GM12892 (cell line): Measurements from ENCODE around the gene NSL1.
"Not testable (repeated sequence)": the region's sequence is repeated elsewhere in the genome, so short reads cannot be mapped to it uniquely, and the experiment has no call there.

Source experiments
- DNase-seq: peaks from one replicate; pipeline ENCODE4 v3.0.0; 2011; ENCODE audit not compliant: insufficient read length
- FAIRE-seq: peaks from 2 replicates; lab custom pipeline; 2011; peaks lifted over from hg19 to GRCh38; lab: Jason Lieb, UNC
- POLR2A ChIP-seq: IDR thresholded peaks from 2 replicates; pipeline ENCODE4 v1.6.1; 2011; ENCODE audit warnings: low read depth, low read length, control low read depth
- POLR2AphosphoS5 ChIP-seq: IDR thresholded peaks from 2 replicates; pipeline ENCODE4 v1.6.1; 2011; ENCODE audit warnings: low read depth, low read length, control low read depth
- TAF1 ChIP-seq: IDR thresholded peaks from 2 replicates; pipeline ENCODE4 v1.6.1; 2011; ENCODE audit warnings: low read depth, mild to moderate bottlenecking, control low read depth, low read length, borderline replicate concordance

Gene NSL1

GRCh38 chr1:212713465-212714136 lies 78.0 kb downstream of the NSL1 start:
- FAIRE-seq (peak; percentile 40), DNase-seq (no peak)
- no peak for TF ChIP-seq POLR2A
- TF ChIP-seq TAF1, result no peak
- TF ChIP-seq POLR2AphosphoS5, result no peak

DNA sequence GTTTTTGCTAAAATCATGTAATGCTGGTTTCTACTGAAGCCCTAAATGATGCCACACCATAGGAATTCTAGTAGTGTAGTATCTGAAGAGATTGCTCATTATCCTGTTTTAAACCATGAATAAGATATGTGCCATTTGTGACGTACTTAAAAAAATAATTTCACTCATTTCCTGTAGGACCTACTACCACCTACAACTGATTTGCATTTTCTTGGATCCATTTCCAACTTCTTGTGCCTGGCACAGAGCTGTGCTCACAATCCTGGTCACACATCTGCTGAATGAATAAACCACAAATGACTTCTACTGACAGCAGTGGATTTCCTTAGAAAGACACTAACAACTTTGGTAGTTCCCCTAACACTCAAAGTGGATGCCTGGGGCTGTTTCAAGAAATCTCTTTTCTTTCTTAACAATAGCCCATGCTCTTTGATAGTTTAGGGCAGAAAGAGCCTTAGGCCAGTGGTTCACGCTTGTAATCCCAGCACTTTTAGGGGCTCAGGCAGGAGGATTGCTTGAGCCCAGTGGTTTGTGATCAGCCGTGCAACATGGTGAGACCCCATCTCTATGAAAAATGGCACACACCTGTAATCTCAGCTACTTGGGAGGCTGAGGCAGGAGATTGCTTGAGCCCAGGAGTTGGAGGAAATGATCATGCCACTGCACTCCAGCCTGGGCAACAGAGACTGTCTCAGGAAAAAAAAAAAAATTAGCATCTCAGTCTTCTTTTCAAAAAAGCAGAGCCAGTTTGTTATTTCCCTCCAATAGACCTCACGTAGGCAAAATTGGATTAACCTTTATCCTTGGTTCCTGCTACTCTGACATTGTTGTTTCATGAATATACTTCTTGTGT lies 78.9 kb downstream of the NSL1 start:
- FAIRE-seq, result peak; percentile 24
- no peak for DNase-seq
- TF ChIP-seq TAF1 (no peak), POLR2AphosphoS5 (no peak), POLR2A (no peak)

DNA sequence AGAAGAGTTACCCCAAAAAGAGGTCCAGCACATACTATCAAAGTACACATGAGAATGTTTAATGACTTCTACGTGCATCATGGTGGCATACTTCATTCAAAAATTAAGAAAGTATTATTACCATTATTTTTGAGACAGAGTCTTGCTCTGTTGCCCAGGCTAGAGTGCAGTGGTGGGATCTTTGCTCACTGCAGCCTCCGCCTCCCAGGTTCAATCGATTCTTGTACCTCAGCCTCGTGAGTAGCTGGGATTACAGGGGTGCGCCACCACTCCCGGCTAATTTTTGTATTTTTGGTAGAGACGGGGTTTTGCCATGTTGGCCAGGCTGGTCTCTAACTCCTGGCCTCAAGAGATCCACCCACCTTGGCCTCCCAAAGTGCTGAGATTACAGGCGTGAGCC lies 79.6 kb downstream of the NSL1 start:
- FAIRE-seq, DNase-seq: not testable (repeated sequence)

- TF ChIP-seq TAF1 (no peak), POLR2A (no peak), POLR2AphosphoS5 (no peak)
- FAIRE-seq, result no peak
- no peak for DNase-seq
These were observed 81.0 kb downstream of the NSL1 start for GRCh38 chr1:212710566-212710965.

- DNase-seq (no peak), FAIRE-seq (no peak)
- TF ChIP-seq TAF1, result no peak
- TF ChIP-seq POLR2AphosphoS5, result no peak
- no peak for TF ChIP-seq POLR2A
These were observed 87.5 kb downstream of the NSL1 start for GRCh38 chr1:212703991-212704564.

DNA sequence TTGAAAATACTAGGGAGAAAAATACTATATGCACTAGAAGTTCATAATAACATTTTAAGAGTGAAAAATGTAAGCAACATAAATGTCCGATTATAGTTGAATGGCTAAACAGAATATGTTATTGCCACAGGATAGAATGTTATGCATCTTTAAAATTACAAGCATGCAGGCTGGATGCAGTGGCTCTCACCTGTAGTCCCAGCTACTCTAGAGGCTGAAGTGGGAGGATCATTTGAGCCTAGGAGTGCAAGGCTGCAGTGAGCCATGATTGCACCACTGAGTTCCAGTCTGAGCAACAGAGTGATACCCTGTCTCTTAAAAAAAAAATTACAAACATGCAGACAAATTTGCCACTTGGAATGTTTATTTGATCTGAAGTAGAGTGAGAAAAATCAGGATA lies 88.9 kb downstream of the NSL1 start:
- FAIRE-seq (no peak), DNase-seq (no peak)
- TF ChIP-seq POLR2AphosphoS5 (no peak), POLR2A (no peak), TAF1 (no peak)

GRCh38 chr1:212701910-212702309 lies 89.7 kb downstream of the NSL1 start:
- TF ChIP-seq POLR2AphosphoS5 (no peak), POLR2A (no peak), TAF1 (no peak)
- no peak for DNase-seq
- FAIRE-seq, result no peak

- peak; percentile 83 for FAIRE-seq
- no peak for DNase-seq
- no peak for TF ChIP-seq TAF1
- TF ChIP-seq POLR2A, result no peak
- no peak for TF ChIP-seq POLR2AphosphoS5
These were observed 90.4 kb downstream of the NSL1 start for GRCh38 chr1:212700892-212701819.

DNA sequence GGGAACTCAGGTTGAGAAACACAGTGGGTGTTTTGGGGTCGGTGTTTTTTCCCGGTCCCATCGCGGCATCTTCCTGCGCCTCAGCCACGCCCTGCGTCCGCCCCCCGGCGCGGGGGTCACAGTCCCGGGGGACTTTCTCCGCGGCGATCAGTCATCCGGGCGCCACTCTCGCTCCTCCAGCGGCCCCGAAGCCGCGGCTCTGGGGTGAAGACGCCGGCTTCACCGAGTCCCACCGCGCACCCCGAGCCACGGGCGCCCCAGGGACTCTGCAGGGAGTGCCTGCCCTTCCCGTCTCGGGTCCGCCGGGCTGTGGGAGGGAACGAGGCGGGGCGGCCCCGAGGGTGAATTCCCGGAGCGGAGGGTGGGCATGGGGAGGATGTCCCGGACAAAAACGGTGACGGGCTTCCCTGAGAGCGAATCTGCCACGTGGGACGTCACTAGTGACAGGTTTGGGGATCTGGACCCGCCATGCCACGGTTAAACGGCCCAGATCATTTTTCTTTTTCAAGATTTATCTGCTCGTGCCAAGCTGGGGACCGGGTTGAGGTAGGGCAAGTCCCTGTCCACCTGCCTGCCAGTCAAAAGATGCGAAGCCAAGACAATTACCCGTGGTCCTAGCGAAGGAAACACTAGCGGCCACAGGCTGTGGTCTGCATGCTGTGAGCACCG lies 91.2 kb downstream of the NSL1 start:
- DNase-seq (no peak), FAIRE-seq (no peak)
- TF ChIP-seq TAF1, result no peak
- TF ChIP-seq POLR2A, result no peak
- TF ChIP-seq POLR2AphosphoS5, result no peak

- FAIRE-seq, result no peak
- no peak for TF ChIP-seq TAF1
- no peak for TF ChIP-seq POLR2A
- no peak for TF ChIP-seq POLR2AphosphoS5
- DNase-seq, result no peak
These were observed 91.9 kb downstream of the NSL1 start, which contains the start of gene BATF3 for GRCh38 chr1:212699625-212700222. TSS of gene BATF3 (minus strand) at chr1:212699840. CDS start at chr1:212699762, 78 bp downstream.
